Right lobe of liver (tissue), 4 donors: ENCODE results near the gene DNAJC15.

Source experiments
- CTCF ChIP-seq, 4 donors: fragments of 200-600 bp in 3 of 4; fragments of 450-650 bp in 1 of 4; IDR thresholded peaks; one replicate each; pipeline versions ENCODE4 v1.5.1 to v1.8.0; 2016 to 2022; ENCODE audit warnings: antibody characterized with exemption in 4 of 4, mild to moderate bottlenecking in 2 of 4
- POLR2A ChIP-seq: fragments of 450-650 bp; IDR thresholded peaks from one replicate; pipeline ENCODE4 v1.6.1; 2017; ENCODE audit warnings: antibody characterized with exemption, mild to moderate bottlenecking
- donor health status: DM: no; HTN: no; CAD: no.
- donor health status: DM: no; HTN: no; CAD: no.
- donor health status: DM: no; HTN: yes; CAD: no.

GRCh38 chr13:42976066-42976465 lies 47.3 kb upstream of the DNAJC15 start:
- no peak for TF ChIP-seq CTCF (IDR thresholded peaks at IDR 0.05)
- TF ChIP-seq POLR2A, result no peak
